ENCODE data around the gene VASH2.

The VASH2 gene

DNA sequence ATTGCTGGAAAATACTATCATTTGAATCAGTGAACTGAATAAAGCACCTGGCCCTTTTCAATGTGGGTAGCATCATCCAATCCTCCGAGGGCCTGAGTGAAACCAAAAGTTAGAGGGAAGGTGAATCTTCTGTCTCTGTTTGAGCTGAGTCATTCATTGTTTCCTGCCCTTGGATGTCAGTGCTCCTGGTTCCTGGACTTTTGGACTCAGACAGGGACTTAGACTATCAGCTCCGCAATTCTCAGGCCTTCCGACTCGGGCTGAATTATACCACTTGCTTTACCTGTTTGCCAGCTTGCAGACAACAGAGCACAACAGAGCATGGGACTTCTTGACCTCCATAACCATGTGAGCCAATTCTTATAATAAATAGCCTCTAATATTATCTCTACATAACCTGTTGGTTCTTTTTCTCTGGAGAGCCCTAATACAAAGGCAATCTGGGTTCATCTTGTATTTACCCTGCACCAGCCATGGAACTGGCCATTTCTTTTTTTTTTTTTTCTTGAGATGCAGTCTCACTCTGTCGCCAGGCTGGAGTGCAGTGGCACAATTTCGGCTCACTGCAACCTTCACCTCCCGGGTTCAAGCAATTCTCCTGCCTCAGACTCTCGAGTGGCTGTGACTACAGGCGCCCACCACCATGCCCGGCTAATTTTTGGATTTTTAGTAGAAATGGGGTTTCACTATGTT lies 19.2 kb upstream of the VASH2 start:
- DNase-seq (ENCODE audit: low read depth) = no peak

GRCh38 chr1:212933815-212934471 lies 16.4 kb upstream of the VASH2 start:
- no peak for DNase-seq (ENCODE audit: low read depth)

- DNase-seq (ENCODE audit: low read depth) = no peak
Observed at GRCh38 chr1:212935387-212935981, 14.9 kb upstream of the VASH2 start.

GRCh38 chr1:212937034-212937433 lies 13.3 kb upstream of the VASH2 start:
- DNase-seq (ENCODE audit: low read depth) = no peak

- DNase-seq (ENCODE audit: low read depth) = no peak
Observed at GRCh38 chr1:212938846-212939245, 11.5 kb upstream of the VASH2 start.

DNA sequence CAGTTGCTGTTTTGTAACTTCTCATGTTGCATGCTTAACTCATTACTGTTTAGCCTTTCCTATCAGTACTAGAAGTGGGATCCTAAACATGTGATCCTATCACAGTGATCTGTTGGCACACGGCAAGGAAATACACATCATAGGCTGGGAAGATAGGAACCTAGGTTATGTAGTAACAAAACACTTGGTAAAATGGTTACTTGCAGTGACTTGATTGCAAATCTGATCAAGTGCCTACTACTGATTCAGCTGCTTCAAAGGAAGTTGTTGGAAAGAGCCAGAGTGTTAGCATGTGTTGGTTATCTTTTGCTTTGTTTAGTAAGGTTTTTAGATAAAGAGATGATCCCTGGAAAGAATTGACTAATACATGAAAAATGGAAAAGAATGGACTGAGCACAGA lies 8.9 kb upstream of the VASH2 start:
- no peak for DNase-seq (ENCODE audit: low read depth)

DNA sequence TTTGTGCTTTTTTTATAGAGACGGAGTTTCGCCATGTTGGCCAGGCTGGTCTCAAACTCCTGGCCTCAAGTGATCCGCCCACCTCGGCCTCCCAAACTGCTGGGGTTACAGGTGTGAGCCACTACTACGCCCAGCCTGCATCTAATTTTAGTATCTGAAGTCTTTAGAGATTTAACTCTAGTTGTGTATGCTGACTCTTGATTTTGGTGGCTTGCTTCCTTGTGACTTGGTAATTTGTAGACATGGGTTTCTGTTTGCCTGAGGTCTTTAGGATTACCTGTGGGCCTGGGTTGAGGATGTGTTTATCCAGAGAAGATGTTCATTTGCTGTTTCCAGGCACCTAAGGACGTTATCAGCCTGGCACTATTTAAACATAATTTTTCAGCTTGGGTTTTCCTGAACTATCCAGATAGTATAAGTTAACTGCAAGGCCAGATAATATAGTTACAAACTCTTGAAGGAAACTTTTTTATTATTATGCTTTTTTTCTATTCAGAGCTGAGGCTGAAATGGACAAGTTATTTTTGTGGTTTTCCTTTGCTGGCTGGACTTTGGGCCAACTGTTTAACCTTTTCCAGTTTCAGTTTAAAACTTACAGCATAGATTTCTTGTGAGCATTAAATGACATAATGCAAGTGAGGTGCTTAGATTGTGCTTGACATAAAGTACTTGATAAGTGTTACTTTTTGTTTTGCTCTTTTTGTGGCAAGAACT lies 7.5 kb upstream of the VASH2 start:
- no peak for DNase-seq (ENCODE audit: low read depth)

- no peak for DNase-seq (ENCODE audit: low read depth)
Observed at GRCh38 chr1:212943393-212943710, 7.0 kb upstream of the VASH2 start.

DNA sequence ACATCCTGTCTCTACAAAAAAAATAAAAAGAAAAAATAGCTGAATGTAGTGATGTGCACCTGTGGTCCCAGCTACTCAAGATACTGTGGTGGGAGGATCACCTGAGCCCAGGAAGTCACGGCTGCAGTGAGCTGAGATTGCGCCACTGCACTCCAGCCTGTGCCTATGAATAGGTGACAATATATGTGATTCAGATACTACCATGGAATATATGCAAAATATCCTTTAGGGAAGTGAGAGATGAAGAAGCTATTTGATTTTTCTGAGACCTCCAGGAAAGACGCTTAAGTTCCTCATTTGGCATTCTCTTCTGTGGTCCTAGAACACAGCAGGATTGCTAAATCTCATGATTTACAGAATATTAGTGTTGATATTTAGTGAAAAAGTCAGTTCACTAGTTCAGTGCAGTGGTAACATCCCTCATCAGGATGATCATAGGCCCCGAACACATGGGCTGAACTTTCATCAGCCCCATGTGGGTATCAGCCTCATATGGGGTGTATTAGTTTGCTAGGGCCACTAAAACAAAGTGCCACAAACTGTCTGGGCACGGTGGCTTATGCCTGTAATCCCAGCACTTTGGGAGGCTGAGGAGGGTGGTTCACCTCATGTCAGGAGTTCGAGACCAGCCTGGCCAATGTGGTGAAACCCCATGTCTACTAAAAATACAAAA lies 6.0 kb upstream of the VASH2 start:
- DNase-seq (ENCODE audit: low read depth) = no peak

DNA sequence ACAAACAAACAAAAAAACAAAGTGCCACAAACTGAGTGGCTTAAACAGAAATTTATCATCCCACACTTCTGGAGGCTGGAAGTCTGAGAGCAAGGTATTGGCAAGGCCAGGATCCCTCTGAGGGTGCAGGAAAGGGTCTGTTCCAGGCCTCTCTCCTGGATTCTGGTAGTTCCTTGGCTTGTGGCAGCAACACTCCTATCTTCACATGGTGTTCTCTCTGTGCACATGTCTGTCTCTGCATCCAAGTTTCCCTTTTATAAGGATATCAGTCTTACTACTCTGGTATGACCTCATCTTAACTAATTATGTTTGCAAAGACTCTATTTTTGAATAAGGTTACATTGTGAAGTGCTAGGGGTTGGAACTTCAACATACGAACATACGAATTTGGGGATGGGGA lies 5.3 kb upstream of the VASH2 start:
- no peak for DNase-seq (ENCODE audit: low read depth)

DNA sequence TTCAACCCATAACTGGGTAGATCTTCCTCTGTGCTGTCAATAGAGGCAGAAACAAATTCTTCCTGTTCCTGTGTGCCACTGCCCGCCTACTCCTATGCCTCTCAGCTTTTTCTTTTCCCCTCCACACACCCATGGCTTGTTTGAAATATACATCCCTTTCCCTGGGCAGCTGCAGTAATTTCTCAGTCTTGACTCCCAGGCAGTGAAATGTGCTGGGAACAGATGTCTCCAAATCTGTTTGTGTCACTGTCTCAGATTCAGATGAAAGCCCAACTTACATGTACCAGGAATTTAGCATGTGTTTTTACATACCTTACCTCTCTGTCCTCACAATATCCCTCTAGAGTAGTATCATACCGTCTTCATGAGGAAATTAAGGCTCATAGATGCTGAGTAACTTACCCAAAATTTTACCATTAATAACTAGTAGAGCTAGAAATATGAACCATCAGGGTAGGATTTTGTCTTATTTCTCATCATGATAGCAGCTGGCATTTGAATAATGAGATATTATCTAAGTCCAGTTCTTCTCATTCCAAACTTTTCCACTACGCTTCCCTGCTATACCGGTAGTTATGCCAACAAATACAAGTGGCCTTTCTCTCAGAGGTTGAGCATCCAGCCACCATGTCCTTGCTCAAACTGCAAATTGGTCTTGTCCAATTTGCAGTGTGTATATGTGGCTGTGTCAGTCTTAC lies 4.7 kb upstream of the VASH2 start:
- no peak for DNase-seq (ENCODE audit: low read depth)

GRCh38 chr1:212946872-212947271 lies 3.5 kb upstream of the VASH2 start:
- DNase-seq (ENCODE audit: low read depth) = no peak

DNA sequence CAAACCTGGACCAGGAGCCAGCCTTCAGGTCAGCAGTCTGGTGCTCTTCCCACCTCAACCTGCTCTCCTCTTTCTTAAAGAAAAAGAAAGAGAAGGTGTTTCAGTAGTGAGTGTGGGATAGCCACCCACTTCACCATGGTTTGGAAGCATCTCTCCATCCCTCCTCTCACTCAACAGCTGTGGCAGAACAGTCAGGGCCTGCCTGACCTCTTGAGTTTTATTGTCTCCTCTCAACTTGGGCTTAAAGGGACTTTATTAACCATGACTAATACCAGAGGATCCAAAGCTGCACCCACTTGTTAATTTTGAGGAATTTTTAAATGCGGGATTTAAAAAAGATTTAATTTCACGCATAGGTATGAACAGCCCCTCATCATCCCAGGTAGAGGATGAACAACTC lies 570 bp upstream of the VASH2 start:
- no peak for DNase-seq (ENCODE audit: low read depth)

DNA sequence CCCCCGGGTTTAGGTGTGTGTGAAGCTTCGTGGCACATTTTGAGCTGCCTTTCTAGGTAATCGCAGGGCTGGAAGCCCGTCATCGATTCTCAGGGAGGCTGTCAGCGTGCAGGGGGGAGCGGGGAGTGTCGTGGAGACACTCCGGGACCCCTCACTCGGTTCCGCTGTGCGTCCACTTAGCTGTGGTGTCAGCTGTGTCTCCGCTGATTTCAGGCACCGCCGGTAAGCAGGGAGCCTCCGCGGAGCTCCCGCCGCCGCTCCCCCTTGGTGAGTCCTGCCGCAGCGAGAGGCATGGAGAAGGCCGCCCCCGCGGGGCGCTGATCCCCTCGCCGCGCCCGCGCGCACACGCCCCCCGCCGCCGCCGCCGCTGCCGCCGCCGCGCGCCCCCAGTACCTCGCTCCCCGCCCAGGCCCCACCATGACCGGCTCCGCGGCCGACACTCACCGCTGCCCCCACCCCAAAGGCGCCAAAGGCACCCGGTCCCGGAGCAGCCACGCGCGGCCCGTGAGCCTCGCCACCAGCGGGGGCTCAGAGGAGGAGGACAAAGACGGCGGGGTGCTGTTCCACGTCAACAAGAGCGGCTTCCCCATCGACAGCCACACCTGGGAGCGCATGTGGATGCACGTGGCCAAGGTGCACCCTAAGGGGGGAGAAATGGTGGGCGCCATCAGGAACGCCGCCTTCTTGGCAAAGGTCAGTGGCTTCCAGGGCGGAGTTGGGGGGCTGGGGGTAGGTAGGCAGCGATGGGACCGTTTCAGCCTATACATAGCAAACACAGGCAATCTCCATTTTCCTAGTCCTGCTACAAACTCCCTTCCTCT lies 995 bp downstream of the VASH2 start:
- no peak for DNase-seq (ENCODE audit: low read depth)

DNA sequence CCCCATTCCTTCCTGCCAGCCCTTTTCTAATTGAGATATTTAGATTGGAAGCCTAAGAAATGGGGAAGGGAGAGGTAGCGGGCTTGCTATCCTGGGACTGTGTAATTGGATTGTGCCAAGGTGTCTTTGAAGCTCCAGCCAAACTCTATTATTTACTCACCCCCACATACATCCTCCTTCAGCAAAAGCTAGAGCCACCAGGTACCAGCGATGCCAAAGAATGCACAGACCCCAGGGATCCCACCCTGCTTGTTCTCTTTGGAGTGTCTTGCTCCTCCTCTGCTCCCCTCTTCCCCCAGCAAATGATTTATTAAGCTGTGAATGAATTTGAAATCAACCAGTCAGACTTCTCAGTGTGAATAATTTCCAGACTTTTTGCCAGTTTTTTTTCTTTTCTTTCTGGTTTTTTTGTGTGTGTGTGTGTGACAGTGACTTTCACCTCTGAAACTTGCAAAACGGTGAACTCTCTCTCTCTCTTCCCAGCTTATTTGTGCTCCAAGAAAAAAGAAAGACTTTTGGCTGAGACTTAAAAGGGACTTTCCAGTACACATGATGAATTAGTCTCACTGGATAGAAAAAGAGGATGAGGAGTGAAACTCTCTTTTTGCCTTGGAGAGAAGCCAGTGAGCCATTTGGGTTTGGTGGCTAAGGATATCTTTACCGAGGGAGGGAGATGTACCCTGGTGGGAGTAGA lies 1.8 kb downstream of the VASH2 start:
- DNase-seq (ENCODE audit: low read depth) = no peak

GRCh38 chr1:212952641-212952976 lies 2.3 kb downstream of the VASH2 start:
- DNase-seq (ENCODE audit: low read depth) = no peak

GRCh38 chr1:212953321-212953720 lies 3.0 kb downstream of the VASH2 start:
- no peak for DNase-seq (ENCODE audit: low read depth)

DNA sequence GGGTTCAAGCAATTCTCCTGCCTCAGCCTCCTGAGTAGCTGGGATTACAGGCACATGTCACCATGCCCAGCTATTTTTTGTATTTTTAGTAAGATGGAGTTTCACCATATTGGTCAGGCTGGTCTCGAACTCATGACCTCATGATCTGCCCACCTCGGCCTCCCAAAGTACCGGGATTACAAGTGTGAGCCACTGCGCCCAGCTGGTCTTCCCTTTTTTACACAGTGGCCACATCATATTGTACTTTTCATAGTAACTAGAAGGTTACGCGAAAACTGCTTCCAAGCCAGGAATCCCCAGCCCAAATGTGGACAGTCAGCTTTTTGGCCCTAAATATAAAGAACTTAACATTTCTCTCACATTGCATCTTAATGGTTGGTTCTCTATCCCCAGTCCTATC lies 4.2 kb downstream of the VASH2 start:
- DNase-seq (ENCODE audit: low read depth) = no peak

- DNase-seq (ENCODE audit: low read depth) = no peak
Observed at GRCh38 chr1:212955098-212955497, 4.8 kb downstream of the VASH2 start.

GRCh38 chr1:212955961-212956620 lies 5.8 kb downstream of the VASH2 start:
- no peak for DNase-seq (ENCODE audit: low read depth)

Measured in CMK (cell line).